ENCODE data around the gene SURF6. TPM values are rescaled to one million over a fixed set of nuclear protein-coding genes. Genes with fewer than 3 reads are reported as not detected.
"Not testable (repeated sequence)": the region's sequence is repeated elsewhere in the genome, so short reads cannot be mapped to it uniquely, and the experiment has no call there.

The SURF6 gene
- total RNA-seq, 2 donors from 2014 or later: 8.2 to 13.6 TPM

- H3K9me3 ChIP-seq: no peaks in the 10 kb centered on the region
- no peak overlapping the region for H3K27ac ChIP-seq
- H3K4me1 ChIP-seq: no peaks in the 10 kb centered on the region
- no peaks in the 10 kb centered on the region for H3K36me3 ChIP-seq
- H3K27me3 ChIP-seq: no peaks in the 10 kb centered on the region
- no peak for DNase-seq (ENCODE audit: low spot score)
- TF ChIP-seq CTCF (IDR thresholded peaks at IDR 0.05): no peak
- no peak overlapping the region for H3K4me3 ChIP-seq
Measured at GRCh38 chr9:133323991-133324703, 11.8 kb downstream of the SURF6 start.

DNA sequence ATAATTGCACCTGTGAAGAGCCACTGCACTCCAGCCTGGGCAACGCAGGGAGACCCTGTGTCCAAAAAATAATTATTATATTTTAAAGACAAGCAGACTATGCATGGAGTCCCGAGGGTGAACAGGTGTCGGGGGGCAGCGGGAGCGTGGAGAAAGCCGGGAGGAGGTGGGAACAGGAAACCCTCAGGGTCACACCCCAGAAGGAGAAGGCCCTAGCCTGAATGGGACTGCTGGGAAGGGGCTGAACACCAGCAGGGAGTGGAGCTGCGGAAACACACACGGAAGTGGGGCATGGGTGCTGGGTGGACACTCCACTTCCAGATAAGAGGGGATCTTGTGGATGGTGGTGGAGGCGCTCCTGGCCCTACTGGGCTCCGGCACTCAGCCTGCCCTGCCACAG lies 12.8 kb downstream of the SURF6 start:
- H3K4me3 ChIP-seq: no peak overlapping the region
- DNase-seq (ENCODE audit: low spot score): no peak
- H3K36me3 ChIP-seq: no peaks in the 10 kb centered on the region
- no peak for TF ChIP-seq CTCF (IDR thresholded peaks at IDR 0.05)
- no peaks in the 10 kb centered on the region for H3K27me3 ChIP-seq
- no peaks in the 10 kb centered on the region for H3K4me1 ChIP-seq
- no peaks in the 10 kb centered on the region for H3K9me3 ChIP-seq
- no peak overlapping the region for H3K27ac ChIP-seq

DNA sequence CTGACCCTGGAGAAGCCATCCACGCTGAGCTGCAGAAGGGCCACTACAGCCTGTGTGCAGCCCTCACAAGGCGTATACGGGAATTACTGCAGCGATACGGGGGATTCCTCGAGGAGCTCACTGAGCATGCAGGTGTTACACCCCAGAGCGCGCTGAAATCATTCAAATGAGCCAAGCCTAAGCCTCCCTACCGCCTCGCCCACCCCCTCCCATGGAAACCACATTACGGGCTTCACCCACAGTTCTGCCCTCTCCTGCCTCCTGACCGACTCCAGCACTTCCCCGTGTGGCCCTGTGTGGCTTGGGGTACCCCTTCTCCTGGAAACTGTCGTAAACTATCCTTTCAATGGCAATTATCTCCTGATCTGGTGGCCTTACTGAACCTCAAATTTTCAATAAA lies 13.3 kb downstream of the SURF6 start:
- Histone ChIP-seq H3K27me3 (no peaks in the 10 kb centered on the region), H3K36me3 (no peaks in the 10 kb centered on the region), H3K27ac (no peak overlapping the region), H3K4me3 (no peak overlapping the region), H3K4me1 (no peaks in the 10 kb centered on the region), H3K9me3 (no peaks in the 10 kb centered on the region)
- TF ChIP-seq CTCF (IDR thresholded peaks at IDR 0.05): no peak
- no peak for DNase-seq (ENCODE audit: low spot score)

GRCh38 chr9:133321411-133321935 lies 14.5 kb downstream of the SURF6 start:
- no peak for TF ChIP-seq CTCF (IDR thresholded peaks at IDR 0.05)
- Histone ChIP-seq H3K4me3 (no peak overlapping the region), H3K9me3 (no peaks in the 10 kb centered on the region), H3K27me3 (no peaks in the 10 kb centered on the region), H3K36me3 (no peaks in the 10 kb centered on the region), H3K4me1 (no peaks in the 10 kb centered on the region), H3K27ac (no peak overlapping the region)
- DNase-seq (ENCODE audit: low spot score): no peak

GRCh38 chr9:133320421-133320881 lies 15.5 kb downstream of the SURF6 start:
- H3K27me3 ChIP-seq: no peaks in the 10 kb centered on the region
- H3K36me3 ChIP-seq: no peaks in the 10 kb centered on the region
- no peak for DNase-seq (ENCODE audit: low spot score)
- no peak overlapping the region for H3K27ac ChIP-seq
- no peak for TF ChIP-seq CTCF (IDR thresholded peaks at IDR 0.05)
- H3K9me3 ChIP-seq: no peaks in the 10 kb centered on the region
- no peaks in the 10 kb centered on the region for H3K4me1 ChIP-seq
- H3K4me3 ChIP-seq: no peak overlapping the region

DNA sequence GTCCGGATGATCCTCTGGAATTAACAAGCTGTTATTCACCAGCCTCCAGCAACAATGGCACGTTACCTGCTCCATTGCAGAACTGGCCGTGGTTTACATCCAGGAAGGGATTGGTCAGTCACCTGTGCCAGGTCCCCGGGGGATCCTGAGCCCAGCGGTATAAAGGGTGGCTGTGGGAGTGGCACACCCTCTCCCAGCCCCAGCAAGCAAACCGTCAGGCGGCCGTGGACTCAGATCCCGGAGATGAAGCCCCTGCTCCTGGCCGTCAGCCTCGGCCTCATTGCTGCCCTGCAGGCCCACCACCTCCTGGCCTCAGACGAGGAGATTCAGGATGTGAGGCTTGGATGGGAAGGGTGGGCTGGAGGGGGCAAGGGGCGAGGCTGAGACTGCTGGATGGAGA lies 18.4 kb downstream of the SURF6 start:
- H3K4me1 ChIP-seq; H3K27ac ChIP-seq; DNase-seq (ENCODE audit: low spot score); H3K9me3 ChIP-seq; H3K27me3 ChIP-seq; H3K36me3 ChIP-seq; H3K4me3 ChIP-seq: not testable (repeated sequence)

Measured in right atrium auricular region (tissue), 2 donors.